ENCODE results near the gene KLF5. TPM values are rescaled to one million over a fixed set of nuclear protein-coding genes. Genes with fewer than 3 reads are reported as not detected.
"Not testable (repeated sequence)": the region's sequence is repeated elsewhere in the genome, so short reads cannot be mapped to it uniquely, and the experiment has no call there.

KLF5 gene
- total RNA-seq, 1 donor from 2014 or later: 3.9 TPM

DNA sequence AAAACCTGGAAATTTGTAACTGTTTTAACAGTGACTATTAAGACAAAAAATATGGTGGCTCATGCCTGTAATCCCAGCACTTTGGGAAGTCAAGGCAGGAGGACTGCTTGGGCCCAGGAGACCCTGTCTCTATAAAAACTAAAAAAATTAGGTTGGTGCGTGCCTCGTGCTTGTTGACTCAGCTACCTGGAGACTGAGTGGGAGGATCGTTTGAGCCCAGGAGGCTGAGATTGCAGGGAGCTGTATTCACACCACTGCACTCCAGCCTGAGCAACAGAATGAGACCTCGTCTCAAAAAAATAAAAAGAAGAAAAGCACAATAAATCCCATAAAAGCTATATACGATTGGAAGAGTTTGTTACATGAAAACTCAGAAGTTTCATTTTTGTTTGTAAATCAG, 23.7 kb downstream of the KLF5 start:
- intact Hi-C loops (cut with micrococcal nuclease): no loop called here

DNA sequence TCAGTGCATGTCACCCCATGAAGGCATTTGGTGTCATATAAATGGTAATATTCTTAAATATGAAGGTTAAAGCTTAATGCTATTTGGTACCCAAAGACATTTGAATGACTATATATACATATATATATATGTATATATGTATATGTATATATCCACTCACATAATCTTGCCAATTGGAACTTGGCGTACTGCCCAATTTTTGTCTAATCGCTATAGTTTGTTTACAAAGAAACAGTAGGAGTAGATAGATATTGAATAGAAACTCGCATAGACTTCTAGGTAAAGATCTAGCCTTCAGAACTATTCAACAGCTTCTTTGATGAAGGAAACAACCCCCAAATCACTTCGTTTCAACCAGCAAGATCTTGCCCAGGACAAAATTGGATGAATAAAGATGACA, 24.1 kb downstream of the KLF5 start:
- intact Hi-C loops (cut with micrococcal nuclease): no loop called here

DNA sequence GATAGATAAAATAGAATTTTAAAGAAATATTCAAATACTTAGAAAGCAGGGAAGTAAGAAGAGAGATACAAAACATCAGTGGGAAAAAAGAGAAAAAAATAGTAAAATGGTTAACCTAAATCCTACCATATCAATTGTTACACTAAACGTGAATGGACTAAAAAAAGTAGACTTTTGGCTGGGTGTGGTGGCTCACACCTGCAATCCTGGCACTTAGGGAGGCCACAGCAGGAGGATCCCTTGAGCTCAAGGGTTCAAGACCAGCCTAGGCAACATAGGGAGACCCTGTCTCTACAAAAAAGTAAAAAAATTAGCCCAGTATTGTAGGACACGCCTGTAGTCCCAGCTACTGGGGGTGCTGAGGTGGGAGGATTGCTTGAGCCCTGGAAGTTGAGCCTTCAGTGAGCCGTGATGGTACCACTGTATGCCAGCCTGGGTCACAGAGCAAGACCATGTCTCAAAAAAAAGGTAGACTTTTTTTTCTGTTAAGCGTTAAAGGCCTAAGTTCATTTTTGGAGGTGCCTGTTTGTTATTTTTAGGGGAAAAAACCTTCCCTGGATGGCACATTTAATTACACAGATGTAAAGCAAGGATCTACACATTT, 29.6 kb downstream of the KLF5 start:
- intact Hi-C loops (cut with micrococcal nuclease): no loop called here

GRCh38 chr13:73089213-73089612, 30.4 kb downstream of the KLF5 start:
- intact Hi-C loops (cut with micrococcal nuclease): no loop called here

- intact Hi-C loops (cut with micrococcal nuclease): loop anchor here (2.0 kb wide), 1 partner anchor 31 kb away; the partner anchor contains the start of gene KLF5
These were observed 31.5 kb downstream of the KLF5 start for GRCh38 chr13:73090116-73090822.

- intact Hi-C loops (cut with micrococcal nuclease): loop anchor here (2.0 kb wide), 1 partner anchor 32 kb away; the partner anchor contains the start of gene KLF5
These were observed 32.0 kb downstream of the KLF5 start for GRCh38 chr13:73090823-73091187.

- intact Hi-C loops (cut with micrococcal nuclease): no loop called here
These were observed 34.0 kb downstream of the KLF5 start for GRCh38 chr13:73092829-73093228.

DNA sequence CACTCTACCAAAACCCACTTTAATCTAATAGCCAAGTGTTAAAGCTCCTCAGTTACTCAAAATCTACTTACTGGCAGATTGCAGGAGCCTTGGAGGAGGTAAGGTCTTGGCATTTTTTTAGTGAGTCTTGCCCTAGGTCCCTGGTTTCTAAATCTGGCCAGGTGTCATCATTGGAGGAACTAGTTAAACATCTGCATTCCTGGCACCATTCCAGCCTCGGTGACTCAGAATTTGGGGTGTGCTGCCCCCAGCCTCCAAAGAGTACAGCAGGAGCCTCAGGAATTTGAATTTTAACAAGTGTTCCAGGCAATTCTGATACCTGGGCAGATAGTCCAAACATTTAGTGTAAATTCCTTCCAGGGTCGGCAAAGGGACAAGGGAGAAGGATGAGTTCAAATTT, 37.4 kb downstream of the KLF5 start:
- intact Hi-C loops (cut with micrococcal nuclease): no loop called here

DNA sequence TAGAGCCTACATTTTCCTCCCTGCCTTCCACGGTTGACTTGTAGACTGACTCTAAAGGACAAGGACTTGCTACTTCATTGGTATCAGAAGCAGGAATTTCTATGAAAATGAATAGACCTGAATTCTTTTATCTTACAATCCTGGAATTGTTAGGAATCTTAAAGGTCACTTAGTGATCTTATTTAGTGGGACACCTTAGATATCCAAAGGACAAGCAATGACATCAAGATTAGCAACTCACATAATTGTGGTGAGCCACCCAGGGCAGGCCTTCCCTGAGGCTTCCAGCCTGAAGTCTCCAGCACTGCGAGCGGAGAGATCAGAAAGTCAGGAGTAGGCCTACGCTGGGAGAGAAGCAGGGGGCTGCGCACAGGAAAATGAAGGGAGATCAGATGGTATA, 37.8 kb downstream of the KLF5 start:
- intact Hi-C loops (cut with micrococcal nuclease): no loop called here

DNA sequence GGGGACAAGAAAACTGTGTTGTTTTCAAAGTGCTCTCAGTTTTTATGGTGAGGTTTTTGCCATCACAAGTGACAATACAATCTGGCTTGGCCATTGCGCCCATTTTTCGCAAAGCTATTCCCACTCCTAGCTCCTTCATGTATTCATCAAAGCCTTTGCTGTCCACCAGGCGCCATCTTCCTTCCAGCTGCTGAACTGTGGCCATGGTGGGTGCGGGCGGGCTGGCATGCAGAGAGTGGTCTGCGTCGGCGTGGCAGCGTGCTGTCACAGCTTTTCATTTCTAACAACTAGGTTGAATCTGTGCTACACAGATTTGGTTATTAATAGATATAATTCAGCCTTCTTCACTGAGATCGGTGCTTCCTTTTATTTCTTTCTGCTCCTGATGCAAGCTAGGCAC, 42.0 kb downstream of the KLF5 start:
- intact Hi-C loops (cut with micrococcal nuclease): not testable (repeated sequence)

DNA sequence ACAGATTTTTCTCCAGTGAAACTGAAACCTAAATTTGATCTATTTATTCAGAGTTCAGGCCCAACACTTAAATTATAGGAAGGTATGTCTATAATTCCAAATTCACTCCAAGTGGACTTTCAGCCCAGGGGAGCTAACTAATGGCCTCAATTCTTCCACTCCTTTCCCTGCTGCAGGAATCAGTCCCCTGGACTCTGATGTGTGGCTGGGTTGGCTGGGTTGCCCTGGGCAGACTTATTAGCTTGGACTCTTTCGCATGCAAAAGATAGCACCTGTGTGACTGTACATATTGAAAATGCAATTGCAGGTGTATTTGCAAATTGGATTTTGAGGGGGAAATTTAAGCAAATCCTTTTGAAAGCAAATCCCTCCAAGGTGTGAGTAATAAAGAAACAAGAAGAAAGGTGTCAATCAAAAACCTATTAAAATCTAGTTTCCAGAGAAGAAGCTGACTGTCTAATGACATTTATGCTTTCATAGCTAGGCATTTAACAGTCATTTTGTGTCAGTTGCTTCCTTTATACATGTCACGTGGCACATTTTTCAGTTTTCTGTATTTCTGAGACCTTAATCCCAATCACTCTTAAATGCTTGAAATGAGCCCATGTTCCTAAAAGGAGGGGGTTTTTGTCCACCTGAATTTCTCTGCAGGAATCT, 42.7 kb downstream of the KLF5 start:
- intact Hi-C loops (cut with micrococcal nuclease): no loop called here

GRCh38 chr13:73103238-73103637, 44.4 kb downstream of the KLF5 start:
- intact Hi-C loops (cut with micrococcal nuclease): no loop called here

DNA sequence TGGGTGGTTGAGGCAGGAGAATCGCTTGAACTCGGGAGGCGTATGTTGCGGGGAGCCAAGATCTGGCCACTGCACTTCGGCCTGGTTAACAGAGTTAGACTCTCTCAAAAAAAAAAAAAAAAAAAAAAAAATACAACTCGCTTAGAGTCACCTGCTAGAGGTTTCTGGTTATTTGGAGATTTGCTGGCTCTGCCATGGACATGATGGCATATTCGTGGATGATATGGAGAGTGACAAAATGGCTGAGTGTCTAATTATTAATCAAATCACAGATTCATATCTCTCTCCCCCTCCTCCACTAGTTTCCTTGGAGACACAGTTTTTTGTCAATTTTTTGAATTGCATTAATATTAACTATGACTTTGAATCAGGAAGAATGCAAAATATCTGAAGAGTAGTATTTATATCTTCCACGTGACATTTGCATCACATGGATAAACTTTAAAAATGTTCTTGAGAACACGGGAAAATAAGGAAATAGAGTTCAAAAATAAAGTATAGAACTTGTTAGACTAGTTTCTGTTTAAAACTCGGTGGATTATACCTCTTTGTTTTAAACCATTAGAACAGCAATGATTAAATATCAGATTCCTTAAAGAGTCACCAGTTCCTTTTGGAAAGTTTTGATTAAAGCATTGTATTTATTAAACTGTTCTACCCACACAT, 47.8 kb downstream of the KLF5 start:
- intact Hi-C loops (cut with micrococcal nuclease): no loop called here

DNA sequence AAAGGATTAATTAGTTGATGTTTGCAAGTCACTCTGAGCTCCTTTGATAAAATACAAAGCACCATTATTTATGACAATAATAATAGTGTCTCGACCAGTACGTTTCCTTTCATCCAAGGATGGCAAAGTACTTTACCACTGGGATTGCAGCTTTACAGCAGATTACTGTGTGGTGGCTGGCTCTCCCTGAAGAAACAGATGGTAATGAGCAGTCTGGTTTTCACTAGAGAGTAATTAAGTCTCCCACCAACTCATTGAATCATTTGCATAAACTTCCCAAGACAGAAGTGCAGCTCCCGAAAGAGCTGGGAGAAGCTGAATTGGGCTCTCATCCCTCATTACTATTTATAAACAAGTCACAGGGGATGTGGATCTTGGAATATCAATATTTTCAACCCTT, 48.7 kb downstream of the KLF5 start:
- intact Hi-C loops (cut with micrococcal nuclease): no loop called here

DNA sequence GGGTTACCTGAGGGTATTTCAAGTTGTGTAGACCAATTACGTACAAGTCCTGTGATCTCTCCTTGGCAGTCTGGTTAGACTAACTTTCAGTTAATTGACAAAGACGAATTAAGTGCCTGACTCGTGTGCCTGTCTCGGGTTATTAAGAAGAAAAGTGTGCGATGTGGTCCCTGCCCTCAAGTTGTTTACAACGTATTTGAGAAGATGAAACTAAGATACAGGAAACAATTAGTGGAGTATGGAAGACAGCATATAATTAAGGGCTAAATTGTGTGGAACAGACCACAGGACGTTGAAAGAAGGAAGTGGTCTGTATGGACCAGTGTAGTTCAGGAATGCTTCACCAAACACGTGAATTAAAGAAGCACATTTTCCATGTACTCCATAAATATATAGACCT, 49.2 kb downstream of the KLF5 start:
- intact Hi-C loops (cut with micrococcal nuclease): no loop called here

GRCh38 chr13:73109288-73109899, 50.6 kb downstream of the KLF5 start:
- intact Hi-C loops (cut with micrococcal nuclease): no loop called here

DNA sequence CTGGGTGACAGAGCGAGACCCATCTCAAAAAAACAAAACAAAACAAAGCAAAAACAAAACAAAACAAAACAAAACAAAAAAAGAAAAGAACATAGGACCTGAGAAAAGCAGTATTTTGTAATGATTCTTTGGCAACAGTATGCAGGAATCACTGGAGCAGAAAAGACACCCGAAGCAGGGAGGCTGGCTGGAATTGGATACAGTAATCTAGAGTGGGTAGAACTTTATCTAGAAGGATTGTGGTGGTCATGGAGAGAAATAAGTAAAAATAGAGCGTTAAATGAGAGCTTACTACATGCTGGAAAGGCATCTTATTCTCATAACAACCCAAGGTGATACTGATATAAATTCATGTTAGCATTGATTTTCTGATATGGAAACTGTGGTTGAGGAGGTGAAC, 51.2 kb downstream of the KLF5 start:
- intact Hi-C loops (cut with micrococcal nuclease): no loop called here

GRCh38 chr13:73110814-73111213, 52.0 kb downstream of the KLF5 start:
- intact Hi-C loops (cut with micrococcal nuclease): no loop called here

DNA sequence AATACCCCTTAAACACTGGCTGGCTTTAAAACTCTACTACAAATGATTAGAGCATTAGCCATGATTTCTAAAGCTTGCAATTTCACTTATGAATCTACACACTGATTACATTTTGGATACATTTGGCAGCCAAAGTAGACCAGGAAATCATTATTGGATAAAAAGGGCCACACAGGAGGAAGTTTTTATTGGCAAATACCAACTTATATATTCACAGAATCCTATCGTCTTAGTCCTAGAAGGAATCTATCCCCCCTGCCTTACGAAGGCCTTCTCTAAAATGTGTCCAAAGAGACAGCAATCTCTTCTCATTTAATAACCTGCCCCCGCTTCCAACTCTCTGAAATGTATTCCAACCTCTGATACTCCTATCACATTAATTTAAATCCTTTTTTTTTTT, 52.5 kb downstream of the KLF5 start:
- intact Hi-C loops (cut with micrococcal nuclease): no loop called here

GRCh38 chr13:73119612-73120011, 60.8 kb downstream of the KLF5 start:
- intact Hi-C loops (cut with micrococcal nuclease): loop anchor here (5.0 kb wide), 1 partner anchor 588 kb away; no protein-coding TSS in a partner anchor

All from T-helper 1 cell treated with Interleukin-12 subunit alpha and Interleukin-12 subunit beta and Interleukin-4 antibody, amounts not matched to agents 30 ng/mL and 1 ng/mL, for 36 hours (primary cell).